NB4 (cell line): ENCODE results near the gene ARHGAP28.

Experiments used
- DNase-seq: peaks from one replicate; pipeline ENCODE4 v3.0.0; 2010; ENCODE audit warnings: low read depth
- H3K4me3 ChIP-seq: one replicate; pipeline ENCODE4 v1.5.1; 2011; ENCODE audit warnings: mild to moderate bottlenecking, low read depth, low read length, moderate library complexity
- CTCF ChIP-seq: IDR thresholded peaks from one replicate; pipeline ENCODE4 v1.5.1; 2012; ENCODE audit warnings: low read depth, low read length
- MAX ChIP-seq: IDR thresholded peaks from 2 replicates; pipeline ENCODE4 v1.6.1; 2011; ENCODE audit warnings: low read depth, low read length
- MYC ChIP-seq: IDR thresholded peaks from 2 replicates; pipeline ENCODE4 v1.6.1; 2011; ENCODE audit warnings: low read depth, low read length
- POLR2A ChIP-seq: IDR thresholded peaks from 2 replicates; pipeline ENCODE4 v1.6.1; 2011; ENCODE audit warnings: mild to moderate bottlenecking; ENCODE audit not compliant: insufficient read length; ENCODE audit errors: extremely low read depth

The ARHGAP28 gene

DNA sequence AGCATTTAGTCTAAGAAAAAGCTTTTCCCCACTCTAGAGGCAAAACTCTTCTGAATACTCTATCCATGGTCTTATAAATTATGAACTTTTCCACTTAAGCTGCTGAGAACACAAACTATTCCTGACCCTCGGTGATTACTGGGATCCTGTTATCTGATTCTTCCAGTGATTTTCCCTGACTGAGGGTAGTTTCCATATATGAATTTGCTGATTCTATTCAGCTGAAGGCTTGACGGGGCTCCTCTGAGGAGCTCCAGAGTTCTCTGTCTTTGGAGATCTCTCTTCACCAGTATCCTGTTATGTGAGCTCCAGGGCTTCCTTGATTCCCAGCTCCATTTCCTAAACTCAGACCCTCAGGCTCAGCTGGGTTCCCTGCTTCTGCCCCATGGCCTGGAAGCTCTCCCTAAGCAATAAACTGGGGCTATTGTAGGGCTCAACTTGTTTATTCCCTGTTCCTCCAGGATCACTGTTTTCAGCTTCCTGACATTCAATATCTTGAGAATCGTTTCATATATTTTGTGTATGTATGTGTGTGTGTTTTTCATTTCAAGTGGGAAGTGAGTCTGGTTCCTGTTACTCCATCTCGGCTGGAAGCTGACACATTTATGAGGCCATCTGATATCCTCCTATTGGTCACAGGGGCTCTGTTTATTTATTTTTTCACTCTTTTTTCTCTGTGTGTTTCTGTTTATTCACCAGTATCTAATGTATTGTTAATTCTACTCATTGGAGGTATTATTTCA, 78.2 kb downstream of the ARHGAP28 start:
- no peak for DNase-seq
- TF ChIP-seq POLR2A: no peak
- H3K4me3 ChIP-seq: no peak overlapping the region

DNA sequence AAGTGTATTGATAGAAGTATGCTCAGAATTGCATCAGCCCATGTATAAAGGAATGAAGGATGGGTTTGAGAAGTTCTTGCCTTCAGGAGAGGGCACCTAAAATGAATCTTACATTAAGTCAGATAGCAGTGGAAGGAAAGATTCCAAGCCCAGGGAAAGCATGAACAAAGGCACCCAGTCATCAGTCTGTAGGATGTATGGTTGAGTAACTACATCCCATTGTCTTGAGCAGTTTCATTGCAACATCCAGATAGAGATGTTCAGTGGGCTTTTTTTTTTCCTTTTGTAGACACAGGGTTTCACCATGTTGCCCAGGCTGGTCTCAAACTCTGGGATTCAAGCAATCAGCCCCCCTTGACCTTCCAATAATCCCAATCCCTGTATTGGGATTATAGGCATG, 80.7 kb downstream of the ARHGAP28 start:
- DNase-seq: no peak
- TF ChIP-seq CTCF (no peak), MYC (no peak), MAX (no peak), POLR2A (no peak)
- no peak overlapping the region for H3K4me3 ChIP-seq

DNA sequence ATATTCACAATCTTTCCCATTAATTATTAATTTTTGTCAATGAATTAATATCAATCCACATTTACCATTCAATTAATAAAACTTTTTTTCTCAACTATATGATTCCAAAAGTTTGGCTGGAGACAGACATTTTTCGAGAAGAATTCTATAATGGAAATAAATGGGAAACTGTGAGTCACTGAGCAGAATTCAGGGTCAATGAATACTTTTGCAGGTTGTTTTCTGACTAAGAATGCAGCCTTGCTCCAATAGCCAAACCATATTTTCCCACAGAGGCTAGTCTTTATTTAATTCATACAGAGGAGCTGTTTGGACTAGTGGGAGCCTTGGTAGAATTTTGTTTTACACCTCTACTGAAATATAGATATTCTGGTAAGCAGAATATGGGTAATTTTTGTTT, 82.3 kb downstream of the ARHGAP28 start:
- DNase-seq: no peak
- no peak overlapping the region for H3K4me3 ChIP-seq

GRCh38 chr18:6814882-6815425, 85.4 kb downstream of the ARHGAP28 start:
- DNase-seq: no peak
- TF ChIP-seq MAX (no peak), MYC (no peak), CTCF (no peak), POLR2A (no peak)
- H3K4me3 ChIP-seq: no peak overlapping the region

More for the DNA sequence above, 82.3 kb downstream of the ARHGAP28 start:
- TF ChIP-seq MYC (no peak), MAX (no peak), POLR2A (no peak), CTCF (no peak)

- no peak overlapping the region for H3K4me3 ChIP-seq
- TF ChIP-seq MAX: no peak
- TF ChIP-seq CTCF: no peak
- no peak for TF ChIP-seq POLR2A
- DNase-seq: no peak
These were observed 86.6 kb downstream of the ARHGAP28 start for GRCh38 chr18:6816154-6816553.

DNA sequence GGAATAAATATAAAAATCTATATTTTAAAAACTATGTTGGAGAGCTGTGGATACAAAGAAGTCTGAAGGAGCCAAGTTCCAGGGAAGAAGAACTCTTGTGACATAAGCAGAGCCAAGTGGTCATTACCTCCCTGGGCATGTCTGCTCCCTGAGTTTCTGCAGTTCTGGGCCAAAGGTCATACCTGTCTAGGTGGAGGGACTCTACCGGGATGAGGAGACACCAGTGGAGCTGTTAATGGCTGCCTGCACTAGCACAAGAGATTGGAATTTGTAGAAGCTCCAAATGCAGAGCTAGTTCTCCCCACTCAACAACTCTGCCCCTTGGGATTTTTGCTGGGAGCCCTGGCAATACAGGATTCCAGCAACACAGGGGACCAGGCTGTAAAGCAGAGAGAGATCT, 89.8 kb downstream of the ARHGAP28 start:
- DNase-seq: no peak
- TF ChIP-seq POLR2A: no peak
- no peak overlapping the region for H3K4me3 ChIP-seq

GRCh38 chr18:6820314-6820713, 90.8 kb downstream of the ARHGAP28 start:
- H3K4me3 ChIP-seq: no peak overlapping the region
- TF ChIP-seq CTCF (no peak), POLR2A (no peak), MYC (no peak), MAX (no peak)
- no peak for DNase-seq
